GM19328 (cell line): ENCODE measurements around the gene CXCR5.

Source experiments
- ATAC-seq: cut with Tn5 transposase; IDR thresholded peaks from one replicate; pipeline ENCODE4 v1.9.1; 2021; ENCODE audit warnings: mild to moderate bottlenecking, moderate library complexity; ENCODE audit not compliant: unreplicated experiment

CXCR5 gene

DNA sequence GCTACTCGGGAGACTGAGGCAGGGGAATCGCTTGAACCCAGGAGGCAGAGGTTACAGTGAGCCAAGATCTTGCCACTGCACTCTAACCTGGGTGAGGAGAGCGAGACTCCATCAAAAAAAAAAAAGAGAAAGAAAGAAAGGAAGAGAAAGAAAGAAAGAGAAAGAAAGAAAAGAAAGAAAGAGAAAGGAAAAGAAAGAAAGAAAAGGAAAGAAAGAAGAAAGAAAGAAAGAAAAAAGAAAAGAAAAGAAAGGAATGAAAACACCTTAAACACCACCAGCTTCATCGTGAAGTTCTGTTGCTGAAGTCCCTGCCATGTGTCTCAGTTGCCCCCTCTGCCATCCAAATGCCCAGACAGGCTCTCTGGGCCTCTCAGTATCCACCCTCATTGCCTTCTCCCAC lies 9.9 kb upstream of the CXCR5 start:
- ATAC-seq: no peak

DNA sequence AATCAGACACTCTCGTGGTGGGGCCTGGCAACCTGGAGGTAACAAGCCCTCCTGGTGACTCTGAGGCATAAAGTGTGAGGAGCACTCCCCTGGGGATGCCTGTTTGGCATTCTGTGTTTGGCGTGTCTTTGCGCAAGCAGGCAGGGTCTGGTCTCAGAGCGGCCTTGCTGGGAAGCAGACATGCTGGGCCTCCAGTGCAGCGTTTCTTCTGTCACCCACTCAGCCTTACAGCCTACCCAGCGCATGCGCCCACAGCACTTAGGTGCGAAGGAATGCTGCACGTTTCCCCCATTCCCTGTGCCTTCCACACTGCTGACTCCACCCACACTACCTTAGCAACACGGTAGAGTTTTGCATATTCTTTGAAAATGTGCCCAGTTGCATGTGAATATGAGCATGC lies 7.4 kb upstream of the CXCR5 start:
- no peak for ATAC-seq

DNA sequence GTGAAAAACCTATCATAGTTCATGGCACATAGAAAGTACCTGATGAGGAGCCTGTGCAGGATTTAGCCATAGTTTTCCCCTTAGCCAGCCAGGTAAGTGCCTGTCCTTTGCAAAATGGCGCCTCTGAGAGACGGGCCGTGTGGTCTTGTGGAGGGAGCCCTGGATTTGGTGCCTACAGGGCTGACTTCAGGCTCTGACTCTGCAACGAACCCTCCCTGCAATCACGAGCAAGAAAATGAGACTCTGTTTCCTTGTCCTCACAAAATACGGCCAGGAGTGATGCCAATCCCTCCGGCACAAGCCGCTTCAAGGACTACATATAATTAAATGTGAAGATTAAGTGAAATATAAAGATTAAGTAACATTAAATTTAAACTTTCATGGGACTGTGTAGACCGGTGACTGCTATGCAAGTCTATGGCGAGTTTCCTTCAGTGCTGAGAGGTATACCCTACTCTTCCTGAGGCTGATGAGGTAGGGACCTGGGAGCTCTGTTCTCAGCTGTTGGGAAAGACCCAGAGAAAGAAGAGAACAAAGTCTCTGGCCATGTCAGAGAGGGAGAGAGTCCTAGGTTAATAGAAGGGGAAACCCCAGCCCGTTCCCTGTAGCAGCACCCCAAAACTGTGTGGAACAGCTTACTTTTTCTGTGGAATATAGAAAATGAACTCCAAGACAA lies 6.1 kb upstream of the CXCR5 start:
- no peak for ATAC-seq

DNA sequence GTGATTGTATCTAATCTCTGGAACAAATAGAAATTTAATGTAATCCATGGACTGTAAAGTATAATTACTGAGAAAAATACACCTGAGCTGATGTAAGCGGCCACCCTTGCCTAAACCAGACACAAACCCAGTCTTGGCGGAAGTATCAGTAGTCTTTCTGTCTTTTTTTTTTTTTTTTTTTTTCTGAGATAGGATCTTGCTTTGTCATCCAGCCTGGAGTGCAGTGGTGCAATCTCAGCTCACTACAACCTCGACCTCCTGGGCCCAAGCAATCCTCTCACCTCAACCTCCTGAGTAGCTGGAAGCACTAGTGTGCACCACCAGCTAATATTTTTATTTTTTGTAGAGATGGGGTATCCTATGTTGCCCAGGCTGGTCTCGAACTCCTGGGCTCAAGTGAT lies 5.5 kb upstream of the CXCR5 start:
- ATAC-seq: no peak

DNA sequence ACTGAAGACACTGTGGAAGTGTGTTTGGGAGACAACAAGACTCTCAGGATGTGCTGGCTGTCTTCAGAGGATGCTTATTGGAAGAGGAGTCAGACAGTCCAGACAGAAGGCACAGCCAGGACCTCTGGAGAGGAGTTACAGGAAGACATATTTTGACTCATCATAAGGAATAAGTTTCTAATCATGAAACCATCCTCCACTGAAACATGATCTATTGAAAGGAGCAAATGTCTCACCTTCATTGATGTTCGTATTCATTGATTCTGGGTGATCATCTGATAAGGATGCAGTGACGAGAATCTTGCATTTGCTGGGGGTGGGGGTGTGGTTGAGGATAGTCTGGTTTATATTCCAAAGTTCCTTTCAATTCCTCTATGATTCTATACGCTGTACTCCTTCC lies 2.5 kb upstream of the CXCR5 start:
- no peak for ATAC-seq

DNA sequence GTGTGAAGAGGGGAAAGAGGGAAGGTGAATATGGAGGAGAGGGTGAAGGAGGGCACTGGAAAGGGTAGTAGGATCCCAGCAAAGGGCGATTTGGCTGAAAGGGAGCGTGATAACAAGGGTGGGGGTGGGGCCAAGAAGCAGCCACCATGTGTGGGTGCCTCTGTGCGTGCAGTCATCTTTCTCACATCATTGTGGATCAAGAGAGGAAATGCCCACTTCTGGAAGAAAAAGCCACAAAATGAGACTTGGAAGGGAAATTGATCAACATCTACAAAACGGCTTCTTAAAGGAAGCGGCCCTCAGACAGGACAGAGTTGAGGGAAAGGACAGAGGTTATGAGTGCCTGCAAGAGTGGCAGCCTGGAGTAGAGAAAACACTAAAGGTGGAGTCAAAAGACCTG lies 1.2 kb upstream of the CXCR5 start:
- no peak for ATAC-seq

DNA sequence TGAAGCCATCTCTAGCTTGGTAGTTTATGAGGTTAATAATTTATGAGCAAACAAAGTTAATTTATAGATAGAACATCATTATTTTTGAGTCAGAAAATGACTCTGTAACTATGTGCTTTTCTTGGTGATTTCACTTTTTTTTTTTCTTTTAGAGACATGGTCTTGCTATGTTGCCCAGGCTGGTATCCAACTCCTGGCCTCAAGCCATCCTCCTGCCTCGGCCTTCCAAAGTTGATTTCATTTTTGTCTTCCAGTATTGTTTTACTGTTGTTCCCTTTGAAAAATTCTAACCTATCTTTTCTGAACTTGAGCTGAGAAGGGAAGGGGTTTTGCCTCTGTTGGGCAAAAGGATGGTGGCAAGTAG lies 706 bp upstream of the CXCR5 start:
- ATAC-seq: no peak

DNA sequence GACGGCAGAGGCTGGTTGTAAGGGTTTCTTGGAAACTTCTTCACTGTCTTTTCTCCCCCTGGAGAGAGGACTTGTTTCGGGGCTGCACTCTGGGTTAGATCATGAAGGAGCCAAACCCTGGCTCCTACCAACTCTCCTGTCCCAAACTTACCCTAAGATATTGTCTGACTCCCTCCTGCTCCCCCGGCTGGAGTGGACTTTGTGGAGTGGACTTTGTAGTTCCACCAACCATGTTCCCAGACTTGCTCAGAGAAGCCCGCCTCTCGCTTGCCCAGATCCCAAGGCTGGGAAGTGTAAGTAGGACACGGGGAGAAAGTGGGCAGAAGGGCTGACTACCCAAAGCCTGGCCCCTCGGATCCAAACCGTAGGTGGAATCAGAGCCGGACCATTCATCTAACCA lies 1.2 kb downstream of the CXCR5 start:
- ATAC-seq: no peak

DNA sequence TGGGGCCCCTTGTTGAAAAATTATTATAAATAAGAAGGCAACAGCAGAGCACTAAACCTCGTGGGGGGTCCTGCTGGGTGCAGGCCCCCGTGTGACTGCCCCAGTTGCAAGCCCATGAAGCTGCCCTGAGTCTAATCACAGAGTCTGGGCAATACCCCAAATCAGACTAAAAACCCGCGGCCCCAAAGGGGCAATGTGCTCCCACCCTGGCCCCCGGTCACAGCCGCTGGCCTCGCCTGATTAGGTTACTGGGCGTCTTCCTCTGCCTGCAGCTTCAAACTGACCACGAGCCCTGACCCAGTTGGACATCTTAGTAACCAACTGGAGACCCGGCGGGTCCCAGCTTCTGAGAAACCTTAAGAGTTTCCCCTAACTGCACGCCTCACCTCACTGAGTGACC lies 1.6 kb downstream of the CXCR5 start:
- no peak for ATAC-seq

DNA sequence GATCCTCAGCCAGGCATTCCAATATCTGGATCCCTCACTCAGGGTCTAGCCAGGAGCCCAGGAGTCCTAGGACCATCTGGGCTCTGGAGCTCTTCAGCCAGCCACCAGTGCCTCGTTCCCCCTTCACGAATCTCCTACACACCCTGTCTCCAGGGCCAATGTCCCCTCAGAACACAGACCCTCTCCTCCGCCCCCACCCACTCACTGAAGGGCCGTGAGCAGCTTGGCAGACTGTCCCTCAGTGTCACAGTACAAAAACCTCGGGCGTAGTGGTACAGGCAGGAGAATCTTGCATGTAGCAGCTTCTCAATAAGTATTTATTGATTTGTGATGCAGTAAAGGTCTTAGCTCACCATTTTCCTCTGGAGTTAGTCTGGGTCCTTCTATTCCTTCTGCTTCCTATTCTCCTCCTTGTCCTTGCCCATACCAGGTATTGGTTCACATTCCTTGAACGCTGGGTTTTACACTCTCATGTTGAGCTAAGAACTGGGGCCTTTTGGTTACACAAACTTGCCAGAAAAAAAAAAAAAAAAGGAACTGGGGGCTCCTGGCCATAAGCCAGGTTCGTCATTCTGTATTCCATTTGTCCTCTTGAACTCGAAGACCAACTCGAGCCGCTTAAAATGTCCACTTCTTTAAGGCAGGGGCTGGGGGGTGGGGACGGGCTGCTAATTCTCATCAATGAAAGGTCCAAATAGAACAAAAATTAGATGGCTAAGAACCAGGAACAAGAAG lies 2.3 kb downstream of the CXCR5 start:
- no peak for ATAC-seq

DNA sequence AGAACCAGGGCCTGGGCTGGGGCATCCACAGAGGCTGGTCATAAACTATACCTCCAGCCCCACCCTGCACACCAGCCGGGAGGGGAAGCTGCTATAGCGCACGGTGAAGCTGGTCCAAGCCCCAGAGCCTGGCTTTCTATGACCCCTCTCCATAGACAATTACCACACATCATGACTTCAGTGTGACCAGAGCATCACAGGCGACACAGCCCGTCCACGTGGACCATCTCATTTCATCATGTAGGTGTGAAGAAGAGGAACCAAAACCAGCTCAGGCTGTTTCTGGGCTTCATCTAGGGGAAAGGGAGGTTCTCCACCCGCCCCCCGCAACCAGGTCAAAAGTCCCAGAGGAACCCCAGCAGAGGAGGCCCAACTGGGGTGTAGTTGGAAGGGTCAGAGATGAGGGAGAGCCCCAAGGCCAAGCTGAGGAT lies 3.0 kb downstream of the CXCR5 start:
- ATAC-seq: no peak

DNA sequence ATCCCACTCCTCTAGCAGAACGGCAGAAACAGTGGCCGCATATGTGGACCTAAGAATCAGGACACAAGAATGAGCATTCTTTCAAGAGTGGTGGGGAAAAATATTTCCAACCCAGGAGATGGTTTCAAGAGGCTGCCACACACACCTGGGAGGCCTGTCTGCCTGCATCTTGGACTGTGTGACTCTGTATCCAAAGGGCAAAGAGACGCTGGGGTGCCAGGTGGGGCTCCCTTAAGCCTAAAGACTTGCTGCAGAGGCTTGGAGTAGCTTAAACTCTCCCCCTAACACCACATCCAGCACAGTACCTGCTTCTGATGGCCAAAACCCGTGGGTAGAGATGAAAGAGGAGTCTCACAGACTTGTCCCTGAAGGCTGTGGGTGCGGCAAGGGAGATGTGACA lies 3.5 kb downstream of the CXCR5 start:
- ATAC-seq: no peak

DNA sequence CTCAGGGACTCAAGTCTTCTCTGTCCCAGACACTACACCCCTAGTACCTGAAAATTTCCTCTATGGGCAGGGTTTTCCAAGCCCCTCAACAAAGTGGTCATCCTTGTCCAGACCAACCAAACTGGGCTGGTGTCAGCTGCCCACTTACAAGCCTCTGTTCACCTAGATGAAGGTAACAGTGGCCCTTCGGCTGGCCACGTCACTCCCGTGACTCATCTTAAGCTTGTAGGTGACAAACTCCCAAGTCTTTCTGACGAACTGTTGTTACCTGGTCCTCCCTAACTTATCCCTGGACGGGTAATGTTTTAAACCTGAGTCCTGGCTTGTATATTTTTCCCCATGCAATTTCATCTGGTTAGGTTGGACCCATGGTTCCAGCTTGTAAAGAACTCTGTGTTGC lies 4.7 kb downstream of the CXCR5 start:
- no peak for ATAC-seq

DNA sequence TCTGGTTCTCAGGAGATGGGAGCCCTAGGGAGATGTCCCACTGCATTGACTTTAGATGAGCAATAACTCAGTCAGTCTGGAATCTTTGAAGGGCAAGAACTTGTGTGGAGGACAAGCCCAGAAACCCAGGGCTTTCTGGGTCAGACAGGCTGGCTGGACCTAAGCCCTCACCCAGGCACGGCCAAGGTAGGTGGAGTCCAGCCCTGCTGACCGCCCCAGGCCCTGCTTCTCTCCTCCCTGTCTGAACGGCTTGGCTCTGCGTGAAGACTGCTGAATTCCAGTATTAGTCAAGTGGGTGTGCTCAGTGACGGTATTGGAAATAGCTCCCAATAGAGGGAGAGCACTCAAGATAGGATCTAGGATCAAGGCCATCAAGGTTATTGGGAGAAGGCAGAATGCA lies 6.1 kb downstream of the CXCR5 start:
- ATAC-seq: no peak

DNA sequence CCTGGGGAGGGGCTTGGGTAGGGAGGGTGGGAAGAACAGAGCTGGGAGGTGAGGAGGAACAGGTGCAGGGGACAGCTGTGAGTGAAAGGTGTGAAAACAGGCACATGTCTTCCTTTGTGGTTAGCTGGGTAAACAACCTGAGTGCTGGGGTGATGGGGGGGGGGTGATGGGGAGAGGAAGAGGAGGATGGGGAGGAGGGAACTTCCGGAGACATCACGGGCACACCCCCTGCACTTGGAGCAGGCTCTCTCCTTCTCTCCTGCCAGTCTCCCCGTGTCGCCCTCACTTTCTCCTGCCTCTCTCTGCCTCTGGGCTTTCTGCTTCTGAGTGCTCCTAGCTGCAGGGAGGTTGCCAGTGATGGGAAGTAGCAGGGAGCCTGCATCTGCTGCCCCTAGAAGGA lies 8.8 kb downstream of the CXCR5 start:
- ATAC-seq: no peak

DNA sequence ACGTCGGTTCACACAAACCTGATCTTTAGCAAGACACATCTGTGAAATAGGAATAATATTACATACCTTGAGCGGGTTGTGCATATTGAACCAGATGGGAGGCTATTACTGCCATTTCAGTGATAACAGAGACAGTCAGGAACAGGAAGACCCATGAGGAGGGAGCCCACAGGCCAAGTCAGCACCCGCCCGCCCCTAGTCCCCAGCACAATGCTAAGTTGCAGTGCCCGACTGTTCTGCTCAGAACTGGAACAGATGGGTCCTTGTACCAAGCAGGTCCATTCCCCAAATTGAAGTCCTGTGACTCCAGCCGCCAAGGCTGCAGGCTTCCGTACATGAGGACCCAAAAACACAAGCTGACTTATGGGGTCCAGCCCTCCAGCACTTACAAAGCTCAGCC lies 9.3 kb downstream of the CXCR5 start:
- ATAC-seq: no peak

DNA sequence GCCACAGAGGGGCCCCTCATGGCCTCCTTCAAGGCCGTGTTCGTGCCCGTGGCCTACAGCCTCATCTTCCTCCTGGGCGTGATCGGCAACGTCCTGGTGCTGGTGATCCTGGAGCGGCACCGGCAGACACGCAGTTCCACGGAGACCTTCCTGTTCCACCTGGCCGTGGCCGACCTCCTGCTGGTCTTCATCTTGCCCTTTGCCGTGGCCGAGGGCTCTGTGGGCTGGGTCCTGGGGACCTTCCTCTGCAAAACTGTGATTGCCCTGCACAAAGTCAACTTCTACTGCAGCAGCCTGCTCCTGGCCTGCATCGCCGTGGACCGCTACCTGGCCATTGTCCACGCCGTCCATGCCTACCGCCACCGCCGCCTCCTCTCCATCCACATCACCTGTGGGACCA lies 10.0 kb downstream of the CXCR5 start:
- no peak for ATAC-seq

DNA sequence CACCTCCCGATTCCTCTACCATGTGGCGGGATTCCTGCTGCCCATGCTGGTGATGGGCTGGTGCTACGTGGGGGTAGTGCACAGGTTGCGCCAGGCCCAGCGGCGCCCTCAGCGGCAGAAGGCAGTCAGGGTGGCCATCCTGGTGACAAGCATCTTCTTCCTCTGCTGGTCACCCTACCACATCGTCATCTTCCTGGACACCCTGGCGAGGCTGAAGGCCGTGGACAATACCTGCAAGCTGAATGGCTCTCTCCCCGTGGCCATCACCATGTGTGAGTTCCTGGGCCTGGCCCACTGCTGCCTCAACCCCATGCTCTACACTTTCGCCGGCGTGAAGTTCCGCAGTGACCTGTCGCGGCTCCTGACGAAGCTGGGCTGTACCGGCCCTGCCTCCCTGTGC lies 10.5 kb downstream of the CXCR5 start:
- no peak for ATAC-seq

DNA sequence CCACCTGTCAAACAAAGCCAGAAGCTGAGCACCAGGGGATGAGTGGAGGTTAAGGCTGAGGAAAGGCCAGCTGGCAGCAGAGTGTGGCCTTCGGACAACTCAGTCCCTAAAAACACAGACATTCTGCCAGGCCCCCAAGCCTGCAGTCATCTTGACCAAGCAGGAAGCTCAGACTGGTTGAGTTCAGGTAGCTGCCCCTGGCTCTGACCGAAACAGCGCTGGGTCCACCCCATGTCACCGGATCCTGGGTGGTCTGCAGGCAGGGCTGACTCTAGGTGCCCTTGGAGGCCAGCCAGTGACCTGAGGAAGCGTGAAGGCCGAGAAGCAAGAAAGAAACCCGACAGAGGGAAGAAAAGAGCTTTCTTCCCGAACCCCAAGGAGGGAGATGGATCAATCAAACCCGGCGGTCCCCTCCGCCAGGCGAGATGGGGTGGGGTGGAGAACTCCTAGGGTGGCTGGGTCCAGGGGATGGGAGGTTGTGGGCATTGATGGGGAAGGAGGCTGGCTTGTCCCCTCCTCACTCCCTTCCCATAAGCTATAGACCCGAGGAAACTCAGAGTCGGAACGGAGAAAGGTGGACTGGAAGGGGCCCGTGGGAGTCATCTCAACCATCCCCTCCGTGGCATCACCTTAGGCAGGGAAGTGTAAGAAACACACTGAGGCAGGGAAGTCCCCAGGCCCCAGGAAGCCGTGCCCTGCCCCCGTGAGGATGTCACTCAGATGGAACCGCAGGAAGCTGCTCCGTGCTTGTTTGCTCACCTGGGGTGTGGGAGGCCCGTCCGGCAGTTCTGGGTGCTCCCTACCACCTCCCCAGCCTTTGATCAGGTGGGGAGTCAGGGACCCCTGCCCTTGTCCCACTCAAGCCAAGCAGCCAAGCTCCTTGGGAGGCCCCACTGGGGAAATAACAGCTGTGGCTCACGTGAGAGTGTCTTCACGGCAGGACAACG lies 11.7 kb downstream of the CXCR5 start:
- no peak for ATAC-seq

DNA sequence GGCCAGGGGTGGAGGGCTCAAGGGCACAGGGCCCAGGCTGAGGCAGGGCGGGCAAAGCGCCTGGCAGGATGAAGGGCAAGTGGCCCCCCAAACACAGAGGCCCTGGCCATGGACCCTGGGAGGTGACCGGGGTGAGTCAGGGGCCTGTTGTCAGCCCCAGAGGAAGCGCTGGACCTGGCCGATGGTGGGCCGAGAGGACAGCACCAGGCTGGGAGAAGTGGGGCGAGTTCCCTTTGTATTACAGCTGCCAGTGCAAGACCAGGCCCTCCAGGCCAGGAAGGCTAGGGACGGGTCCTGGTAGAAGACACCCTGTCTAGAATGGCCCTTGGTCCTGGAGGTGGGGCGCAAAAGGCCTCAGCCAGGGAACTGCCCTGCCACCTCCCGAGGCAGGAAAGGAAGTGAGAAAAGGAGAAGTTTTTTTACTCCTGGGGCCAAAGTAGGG lies 12.8 kb downstream of the CXCR5 start:
- ATAC-seq: no peak

DNA sequence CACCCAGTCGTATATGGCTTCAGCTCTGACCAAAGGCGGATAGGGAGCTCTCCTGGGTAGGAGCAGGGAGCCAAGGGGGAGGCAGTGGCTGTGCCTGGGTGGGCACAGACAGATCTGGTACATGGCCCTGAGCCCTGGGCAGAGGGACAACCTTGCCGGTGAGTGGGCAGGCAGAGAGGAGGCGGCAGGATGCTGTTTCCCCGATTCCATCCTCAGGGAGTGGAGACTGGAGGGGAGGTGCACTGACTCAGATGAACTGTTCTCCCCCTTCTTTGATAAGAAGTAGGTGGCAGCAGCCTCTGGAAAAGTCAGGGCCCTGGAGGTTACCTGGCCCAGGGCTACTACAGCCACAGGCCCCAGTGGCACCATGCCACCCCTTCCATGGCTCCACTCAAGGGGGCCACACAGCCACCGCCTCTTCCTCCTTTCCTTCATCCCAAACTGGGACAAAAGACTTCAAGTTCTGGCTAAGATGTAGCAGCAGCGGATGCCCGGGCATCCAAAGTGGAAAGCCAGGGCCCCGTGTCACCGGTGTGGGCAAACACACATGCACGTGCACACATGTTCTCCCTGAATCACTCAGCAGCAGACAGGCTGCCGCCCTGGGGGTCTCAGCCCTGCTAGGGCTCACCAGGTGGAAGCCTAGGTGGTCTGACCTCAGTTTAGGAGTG lies 13.4 kb downstream of the CXCR5 start:
- ATAC-seq: no peak
